RPMI8226 (cell line): ENCODE data around the gene STX7.

Source experiments
- DNase-seq: peaks from one replicate; pipeline ENCODE4 v3.0.0-alpha.2; 2015

STX7 gene

GRCh38 chr6:132466952-132467351 is 46.0 kb downstream of the STX7 start:
- DNase-seq = no peak

GRCh38 chr6:132465530-132466485 is 47.1 kb downstream of the STX7 start:
- DNase-seq = peak; percentile 11

DNA sequence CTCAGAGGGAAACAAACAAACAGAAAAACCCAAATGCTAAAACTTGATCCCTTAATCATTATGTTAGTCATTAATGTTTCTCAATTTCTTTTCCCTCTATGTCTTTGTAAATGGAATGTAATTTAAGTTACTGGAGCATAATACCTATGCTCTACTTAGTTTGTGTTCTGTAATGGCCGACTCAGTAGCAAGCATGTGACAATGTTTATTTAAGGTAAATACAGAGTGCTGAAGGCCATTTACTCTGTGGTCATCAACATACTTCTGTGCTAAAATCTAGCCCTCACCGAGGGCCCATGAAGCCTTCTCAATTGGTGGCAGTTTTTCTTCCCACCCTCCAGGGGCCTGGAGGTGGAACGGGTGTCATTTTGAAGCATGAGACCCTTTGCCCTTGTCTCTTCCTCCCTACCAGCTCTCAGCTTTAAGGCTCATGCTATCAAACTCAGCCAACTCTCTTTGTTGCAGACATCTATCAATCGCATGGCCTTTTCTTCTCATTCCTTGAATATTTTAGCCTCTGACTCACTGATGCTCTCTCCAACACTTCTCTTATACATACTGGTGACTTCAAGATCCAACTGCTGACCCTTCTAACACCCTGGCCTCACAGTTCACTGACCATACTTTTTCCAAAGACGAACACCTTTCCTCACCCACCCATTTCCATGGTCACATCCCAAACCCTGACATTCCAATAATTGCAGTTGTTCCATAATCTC is 48.2 kb downstream of the STX7 start:
- DNase-seq = no peak

DNA sequence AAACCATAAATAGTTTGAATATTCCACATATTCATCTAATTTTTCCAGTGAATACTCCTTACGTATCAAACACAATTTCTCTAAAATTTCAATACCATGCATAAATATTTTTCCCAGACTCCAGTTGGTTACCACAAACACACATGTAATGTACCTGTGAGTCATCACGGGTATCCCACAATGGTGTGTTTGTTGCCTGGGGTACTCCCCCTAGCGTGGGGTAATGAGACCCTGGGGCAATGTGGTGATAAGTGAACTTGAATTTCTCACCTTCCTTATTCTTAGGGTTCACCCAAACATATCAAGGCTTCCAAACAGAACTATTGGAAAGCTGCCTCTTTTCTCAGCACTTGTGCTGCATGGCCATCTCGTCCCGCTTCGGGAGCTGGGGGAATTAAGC is 51.0 kb downstream of the STX7 start:
- no peak for DNase-seq

GRCh38 chr6:132459605-132459952 is 53.3 kb downstream of the STX7 start:
- peak; percentile 27 for DNase-seq

GRCh38 chr6:132458887-132459604 is 53.9 kb downstream of the STX7 start:
- DNase-seq = peak; percentile 12

GRCh38 chr6:132456700-132457143 is 56.2 kb downstream of the STX7 start:
- no peak for DNase-seq

DNA sequence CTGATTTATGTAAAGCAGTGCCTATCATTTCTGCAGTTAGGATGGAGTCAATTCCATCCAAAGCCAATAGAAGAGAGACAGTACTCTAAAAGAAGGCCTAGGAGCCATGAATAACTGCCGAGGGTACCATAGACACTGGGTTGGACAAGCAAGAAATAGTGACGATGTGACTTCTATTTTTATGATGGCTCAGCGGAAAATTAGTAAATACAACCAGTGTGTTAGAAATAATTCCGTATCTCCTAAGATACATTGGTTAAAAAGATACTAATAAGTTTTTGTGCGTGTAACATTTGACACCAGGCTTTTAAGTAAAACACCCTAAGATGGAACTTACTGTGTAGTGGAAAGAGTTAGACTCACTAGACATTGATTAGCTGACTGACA is 66.1 kb downstream of the STX7 start:
- no peak for DNase-seq

- DNase-seq = no peak
Observed at GRCh38 chr6:132446141-132446854, 66.6 kb downstream of the STX7 start.

GRCh38 chr6:132445201-132445951 is 67.5 kb downstream of the STX7 start:
- no peak for DNase-seq

- no peak for DNase-seq
Observed at GRCh38 chr6:132443206-132443605, 69.7 kb downstream of the STX7 start.

DNA sequence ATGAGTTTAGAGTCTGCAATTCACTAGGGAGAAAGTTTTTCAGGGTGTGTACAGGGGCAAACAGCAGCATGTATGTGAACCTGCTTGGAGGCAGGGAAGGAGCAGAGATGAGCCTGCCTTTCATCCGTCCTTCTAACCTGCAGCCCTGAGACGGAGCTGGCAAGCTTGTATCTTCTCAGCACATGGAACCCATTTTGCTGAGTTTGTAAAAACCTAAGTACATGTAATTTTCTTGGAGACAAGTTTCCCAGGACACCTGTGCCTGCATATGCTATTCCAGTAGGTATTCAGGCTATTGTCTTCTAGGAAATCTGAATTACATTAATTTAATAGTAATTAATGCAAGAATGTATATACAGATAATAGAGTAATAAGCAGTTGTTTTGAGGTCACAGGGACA is 82.8 kb downstream of the STX7 start:
- DNase-seq = no peak

DNA sequence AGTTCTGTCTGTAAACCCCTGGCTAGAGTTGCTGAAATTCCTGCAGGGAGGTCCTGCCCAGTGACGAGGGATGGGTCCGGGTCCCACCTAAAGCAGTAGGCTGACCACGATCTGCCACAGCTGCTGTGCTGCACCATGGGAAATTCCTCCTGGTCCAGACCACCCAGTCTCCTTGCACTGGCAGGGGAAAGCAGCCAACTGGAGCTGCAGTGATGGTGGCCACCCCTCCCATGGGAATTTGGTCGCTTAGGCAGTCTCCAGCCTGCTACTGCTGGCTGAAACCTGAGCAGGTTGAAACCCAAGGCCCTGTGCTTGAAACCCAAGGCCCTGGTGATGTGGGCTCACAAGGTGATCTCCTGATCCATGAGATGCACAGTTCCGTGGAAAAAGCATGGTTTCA is 87.7 kb downstream of the STX7 start:
- no peak for DNase-seq

DNA sequence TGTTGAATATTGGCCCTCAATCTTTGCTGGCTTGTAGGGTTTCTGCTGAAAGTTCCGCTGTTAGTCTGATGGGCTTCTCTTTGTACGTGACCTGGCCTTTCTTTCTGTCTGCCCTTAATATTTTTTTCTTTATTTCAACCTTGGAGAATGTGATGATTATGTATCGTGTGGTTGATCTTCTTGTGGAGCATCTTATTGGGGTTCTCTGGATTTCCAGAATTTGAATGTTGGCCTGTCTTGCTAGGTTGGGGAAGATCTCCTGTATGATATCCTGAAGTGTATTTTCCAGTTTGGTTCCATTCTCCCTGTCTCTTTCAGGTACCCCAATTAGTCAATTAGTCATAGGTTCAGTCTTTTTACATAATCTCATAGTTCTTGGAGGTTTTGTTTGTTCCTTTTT is 89.1 kb downstream of the STX7 start:
- no peak for DNase-seq

GRCh38 chr6:132418235-132418965 is 94.5 kb downstream of the STX7 start:
- no peak for DNase-seq

DNA sequence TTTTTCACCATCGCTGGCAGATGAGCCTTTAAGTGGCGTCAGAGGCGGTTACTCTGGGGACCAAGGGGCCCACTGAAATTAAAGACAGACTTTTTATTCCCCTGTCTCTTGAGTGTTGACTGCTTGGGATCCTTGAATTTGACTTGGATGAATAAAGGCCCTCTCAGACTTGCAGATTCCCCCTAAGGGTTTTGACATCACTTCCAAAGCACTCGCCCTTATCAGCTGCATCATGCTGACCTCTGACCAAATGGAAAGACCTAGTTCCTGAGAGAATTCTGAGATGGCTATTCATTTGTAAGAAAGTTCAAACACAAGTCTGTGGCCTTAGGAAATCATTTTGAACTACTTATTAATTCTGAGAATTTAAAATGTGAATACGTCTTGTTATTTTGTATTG is 98.2 kb downstream of the STX7 start:
- no peak for DNase-seq

- no peak for DNase-seq
Observed at GRCh38 chr6:132414322-132414721, 98.6 kb downstream of the STX7 start.

DNA sequence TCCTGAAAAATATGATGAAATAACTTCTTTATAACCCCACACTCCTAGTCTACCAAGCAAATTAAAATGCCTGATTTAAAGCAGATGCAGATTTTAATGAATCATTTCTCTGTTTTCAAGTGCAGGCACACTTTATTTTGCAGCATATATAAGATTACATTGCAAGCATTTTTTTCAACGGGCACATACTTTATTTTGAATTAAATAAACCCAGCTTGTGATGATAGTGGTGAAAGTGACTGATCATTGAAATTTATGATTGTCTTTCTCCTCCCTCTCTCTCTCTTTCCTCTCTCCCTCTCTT is 99.5 kb downstream of the STX7 start:
- DNase-seq = no peak

DNA sequence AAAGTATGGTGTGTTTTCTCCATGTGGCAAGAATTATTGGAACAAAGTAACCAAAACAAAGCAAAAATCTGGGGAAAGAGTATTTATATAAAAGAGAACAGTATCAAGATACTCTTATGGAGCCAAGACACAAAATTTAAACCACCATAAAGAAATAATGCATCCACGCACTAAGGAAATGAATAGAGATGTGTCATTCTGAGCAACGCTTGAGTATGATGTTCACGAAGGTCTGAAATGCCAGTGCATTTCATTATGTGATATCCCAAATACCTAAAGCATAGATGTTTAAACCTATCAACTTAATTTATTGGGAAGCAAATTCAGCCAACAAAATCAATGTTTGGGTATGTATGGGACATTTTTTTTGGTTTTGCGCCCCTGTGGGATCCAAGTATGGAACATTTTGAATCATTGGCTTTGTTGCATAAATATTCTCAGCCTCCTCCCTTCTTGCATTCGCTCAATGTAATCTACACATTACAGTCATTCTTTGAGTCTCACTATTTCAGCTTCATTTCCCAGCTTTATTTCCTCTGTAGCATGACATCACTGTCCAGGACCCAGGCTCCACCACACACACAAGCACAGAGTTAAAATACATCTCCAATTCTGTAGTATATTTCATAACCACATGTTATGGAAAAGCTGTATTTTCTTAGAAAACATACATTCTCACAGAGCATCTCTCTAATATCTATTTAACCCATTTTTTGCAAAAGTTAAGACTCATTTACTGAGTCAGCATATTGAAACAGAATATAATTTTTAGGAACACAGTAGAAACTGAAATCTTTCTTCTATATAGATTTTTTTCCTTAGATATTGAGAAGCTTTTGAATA is 100.0 kb downstream of the STX7 start:
- DNase-seq = no peak

DNA sequence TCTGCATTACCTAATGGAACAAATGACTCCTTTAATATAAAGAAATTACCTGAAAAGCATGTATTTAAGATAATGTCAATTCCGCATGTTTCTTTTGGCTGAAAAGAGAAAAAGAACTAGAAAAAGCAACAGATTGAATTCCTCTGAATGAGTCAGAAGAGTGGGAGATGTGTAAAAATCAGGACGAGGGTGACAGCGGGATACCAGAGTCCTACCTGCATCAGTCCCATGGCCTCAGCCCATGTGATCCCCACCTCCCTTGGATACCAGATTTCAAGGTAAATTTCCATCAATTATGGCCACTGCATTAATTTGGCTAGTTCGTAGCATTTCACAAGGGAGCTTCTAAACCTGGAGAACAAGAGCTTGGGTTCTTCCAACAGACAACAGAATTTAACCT is 101.6 kb downstream of the STX7 start:
- DNase-seq = no peak

DNA sequence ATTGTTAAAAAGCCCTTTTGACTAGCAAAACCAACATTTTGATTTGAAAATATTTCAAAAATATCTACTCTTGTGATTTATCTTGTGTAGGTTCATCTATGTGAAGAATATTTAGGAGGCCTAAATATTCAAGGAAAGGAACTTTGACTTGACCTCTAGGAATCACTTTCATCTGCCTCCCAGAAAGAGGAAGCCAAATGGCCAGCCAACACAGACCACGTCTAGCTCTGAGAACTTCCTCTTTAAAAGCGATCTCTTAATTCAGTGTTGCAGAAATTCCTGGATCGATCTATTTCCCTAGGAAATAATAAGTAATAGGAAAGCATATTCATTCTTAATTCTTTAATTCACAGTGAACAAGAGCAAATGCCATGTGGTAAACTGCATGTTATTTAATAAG is 102.1 kb downstream of the STX7 start:
- DNase-seq = no peak
